NCI-H748 (cell line): ENCODE measurements around the gene MUC6.
"Not testable (repeated sequence)": the region's sequence is repeated elsewhere in the genome, so short reads cannot be mapped to it uniquely, and the experiment has no call there.

Experiments used
- DNase-seq: peaks from one replicate; lab custom pipeline; 2025; ENCODE audit not compliant: unreplicated experiment; lab: John Stamatoyannopoulos, UW

The MUC6 gene

GRCh38 chr11:991711-992307 is 44.7 kb downstream of the MUC6 start:
- DNase-seq, result no peak

GRCh38 chr11:991034-991433 is 45.5 kb downstream of the MUC6 start:
- DNase-seq, result no peak

GRCh38 chr11:990101-990500 is 46.4 kb downstream of the MUC6 start:
- DNase-seq, result no peak

- DNase-seq, result no peak
Measured at GRCh38 chr11:987671-988070, 48.8 kb downstream of the MUC6 start.

- DNase-seq, result no peak
Measured at GRCh38 chr11:986952-987305, 49.6 kb downstream of the MUC6 start.

GRCh38 chr11:986270-986951 is 50.1 kb downstream of the MUC6 start:
- DNase-seq, result no peak

- DNase-seq, result no peak
Measured at GRCh38 chr11:985848-986247, 50.7 kb downstream of the MUC6 start.

GRCh38 chr11:985406-985805 is 51.1 kb downstream of the MUC6 start:
- DNase-seq, result no peak

- DNase-seq, result no peak
Measured at GRCh38 chr11:984546-984945, 52.0 kb downstream of the MUC6 start.

- DNase-seq, result no peak
Measured at GRCh38 chr11:981764-982163, 54.8 kb downstream of the MUC6 start.

GRCh38 chr11:980438-981357 is 55.8 kb downstream of the MUC6 start:
- DNase-seq, result no peak

GRCh38 chr11:978781-979180 is 57.7 kb downstream of the MUC6 start:
- no peak for DNase-seq

- no peak for DNase-seq
Measured at GRCh38 chr11:977830-978720, 58.4 kb downstream of the MUC6 start.

- DNase-seq, result no peak
Measured at GRCh38 chr11:976431-977160, 59.9 kb downstream of the MUC6 start.

GRCh38 chr11:975827-976226 is 60.7 kb downstream of the MUC6 start:
- DNase-seq, result no peak

GRCh38 chr11:975376-975775 is 61.1 kb downstream of the MUC6 start:
- not testable (repeated sequence) for DNase-seq

- DNase-seq, result no peak
Measured at GRCh38 chr11:973237-973636, 63.3 kb downstream of the MUC6 start.

- DNase-seq, result no peak
Measured at GRCh38 chr11:972523-973211, 63.9 kb downstream of the MUC6 start.

- DNase-seq, result no peak
Measured at GRCh38 chr11:971731-972365, 64.7 kb downstream of the MUC6 start.
